ENCODE results near the gene OTOA. TPM values are rescaled to one million over a fixed set of nuclear protein-coding genes. Genes with fewer than 3 reads are reported as not detected.
A peak's percentile ranks its signal among the peaks of the same experiment; 100 is the strongest.
"Not testable (repeated sequence)": the region's sequence is repeated elsewhere in the genome, so short reads cannot be mapped to it uniquely, and the experiment has no call there.

Gene OTOA
- total RNA-seq, 4 donors from 2014 or later = 0.11 to 0.33 TPM; not detected in 2

DNA sequence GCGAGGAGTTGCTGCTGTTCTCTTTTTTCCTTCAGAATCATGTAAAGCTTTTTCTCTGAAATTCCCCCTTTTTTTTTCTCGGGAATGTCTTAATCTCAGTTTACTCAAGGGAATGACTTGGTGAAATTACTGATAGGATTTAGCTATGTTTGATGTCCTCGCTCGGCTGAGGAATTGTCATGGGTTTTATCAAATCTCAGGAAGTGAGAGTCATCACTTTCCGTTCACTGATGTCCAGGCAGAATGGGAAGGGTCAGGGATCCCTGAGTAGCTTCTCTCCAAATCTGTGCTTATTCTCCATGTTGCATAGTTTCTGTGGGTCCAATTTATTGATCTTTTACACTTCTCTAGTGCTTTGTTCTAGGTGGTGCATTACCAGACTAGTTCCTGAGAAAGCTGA lies 17.7 kb upstream of the OTOA start:
- Histone ChIP-seq H3K4me1 (peaks cover 19 to 42% (median 21%) of the 10 kb centered on the region in 4 donors), H3K27me3 (no peaks in the 10 kb centered on the region), H3K9me3 (no peaks in the 10 kb centered on the region), H3K27ac (replicated peaks in 1 of 4) (peak overlapping the region in 3 of 4 donors; percentile 25 to 56 (median 55)), H3K36me3 (no peaks in the 10 kb centered on the region), H3K4me3 (peak overlapping the region; percentile 31 to 47 (median 36))
- DNase-seq (ENCODE audit: extremely low spot score) = no peak
- intact Hi-C loops (cut with DNase I) = no loop called here
- WGBS = 60% methylated on average over 5 of the region's 5 CpGs
- TF ChIP-seq CTCF (IDR thresholded peaks at IDR 0.05) (no peak), POLR2A (IDR thresholded peaks at IDR 0.05; ENCODE audit: low read depth) (no peak), POLR2AphosphoS5 (IDR thresholded peaks at IDR 0.05) (no peak), EP300 (IDR thresholded peaks at IDR 0.05) (no peak)

GRCh38 chr16:21646721-21647561 lies 16.8 kb upstream of the OTOA start:
- Histone ChIP-seq H3K9me3 (no peaks in the 10 kb centered on the region), H3K36me3 (no peaks in the 10 kb centered on the region), H3K4me3 (no peak overlapping the region), H3K4me1 (peaks cover 19 to 39% (median 21%) of the 10 kb centered on the region in 4 donors), H3K27ac (replicated peaks in 1 of 4) (peak overlapping the region in 2 of 4 donors; percentile 25 to 55), H3K27me3 (no peaks in the 10 kb centered on the region)
- intact Hi-C loops (cut with DNase I) = no loop called here
- DNase-seq (ENCODE audit: extremely low spot score) = no peak
- no peak for TF ChIP-seq POLR2AphosphoS5 (IDR thresholded peaks at IDR 0.05)
- TF ChIP-seq POLR2A (IDR thresholded peaks at IDR 0.05; ENCODE audit: low read depth) = no peak
- no peak for TF ChIP-seq EP300 (IDR thresholded peaks at IDR 0.05)
- WGBS = 90% methylated on average over 17 of the region's 18 CpGs

GRCh38 chr16:21647562-21648164 lies 16.1 kb upstream of the OTOA start:
- intact Hi-C loops (cut with DNase I) = no loop called here
- TF ChIP-seq CTCF (IDR thresholded peaks at IDR 0.05) (no peak), EP300 (IDR thresholded peaks at IDR 0.05) (no peak), POLR2AphosphoS5 (IDR thresholded peaks at IDR 0.05) (no peak), POLR2A (IDR thresholded peaks at IDR 0.05; ENCODE audit: low read depth) (no peak)
- DNase-seq (ENCODE audit: extremely low spot score) = no peak
- H3K27me3 ChIP-seq = no peaks in the 10 kb centered on the region
- H3K9me3 ChIP-seq = no peaks in the 10 kb centered on the region
- H3K27ac ChIP-seq (replicated peaks in 1 of 4) = no peak overlapping the region
- H3K4me3 ChIP-seq = no peak overlapping the region
- H3K4me1 ChIP-seq = peaks cover 19 to 38% (median 21%) of the 10 kb centered on the region in 4 donors
- H3K36me3 ChIP-seq = no peaks in the 10 kb centered on the region
- WGBS = 84% methylated on average over 9 of the region's 9 CpGs

DNA sequence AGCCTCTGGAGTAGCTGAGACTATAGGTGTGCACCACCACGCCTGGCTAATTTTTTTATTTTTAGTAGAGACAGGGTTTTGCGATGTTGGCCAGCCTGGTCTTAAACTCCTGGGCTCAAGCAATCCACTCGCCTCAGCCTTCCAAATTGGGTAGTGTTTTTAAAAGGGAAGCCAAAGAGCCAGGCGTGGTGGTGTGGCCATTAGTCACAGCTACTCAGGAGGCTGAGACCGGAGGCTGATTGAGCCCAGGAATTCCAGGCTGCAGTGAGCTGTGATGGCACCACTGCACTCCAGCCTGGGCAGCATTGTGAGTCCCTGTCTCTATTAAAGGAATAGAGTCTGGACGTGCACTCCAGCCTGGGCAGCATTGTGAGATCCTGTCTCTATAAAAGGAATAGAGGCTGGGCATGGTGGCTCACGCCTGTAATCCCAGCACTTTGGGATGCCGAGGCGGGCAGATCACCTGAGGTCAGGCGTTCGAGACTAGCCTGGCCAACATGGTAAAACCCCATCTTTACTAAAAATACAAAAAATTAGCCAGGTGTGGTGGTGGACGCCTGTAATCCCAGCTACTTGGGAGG lies 13.9 kb upstream of the OTOA start:
- H3K9me3 ChIP-seq; intact Hi-C loops (cut with DNase I): not testable (repeated sequence)
- 93% methylated on average over 11 of the region's 12 CpGs for WGBS

DNA sequence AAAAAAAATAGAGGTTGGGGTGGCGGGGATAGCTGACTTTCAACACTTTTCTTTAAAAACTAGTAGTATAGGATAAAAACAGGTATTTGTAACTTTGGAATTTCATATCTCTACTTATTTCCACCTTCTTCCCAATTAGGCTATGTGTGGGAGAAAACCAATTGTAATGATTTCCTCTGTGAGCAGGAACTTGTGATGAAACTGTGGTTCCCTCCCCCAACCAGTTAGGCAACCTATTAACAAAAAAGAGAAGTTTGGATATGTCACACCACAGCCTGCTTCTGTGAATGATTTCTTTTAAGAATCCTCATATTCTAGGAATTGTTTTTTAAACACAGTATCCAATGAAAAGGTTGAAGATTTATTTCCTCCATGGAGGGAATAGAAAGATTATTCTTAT lies 13.2 kb upstream of the OTOA start:
- no peaks in the 10 kb centered on the region for H3K27me3 ChIP-seq
- no peak for DNase-seq (ENCODE audit: extremely low spot score)
- intact Hi-C loops (cut with DNase I) = no loop called here
- H3K4me3 ChIP-seq = no peak overlapping the region
- peaks cover 8 to 22% (median 15%) of the 10 kb centered on the region in 4 donors for H3K4me1 ChIP-seq
- H3K9me3 ChIP-seq = no peaks in the 10 kb centered on the region
- H3K27ac ChIP-seq (replicated peaks in 1 of 4) = peak overlapping the region in 1 of 4 donors; percentile 10
- WGBS = 88% methylated on average over 1 of the region's 1 CpG
- TF ChIP-seq POLR2A (IDR thresholded peaks at IDR 0.05; ENCODE audit: low read depth) (no peak), EP300 (IDR thresholded peaks at IDR 0.05) (no peak), POLR2AphosphoS5 (IDR thresholded peaks at IDR 0.05) (no peak), CTCF (IDR thresholded peaks at IDR 0.05) (no peak)
- peaks cover 0 to 8% (median 6%) of the 10 kb centered on the region in 4 donors for H3K36me3 ChIP-seq

More for the DNA sequence above, 13.9 kb upstream of the OTOA start:
- DNase-seq (ENCODE audit: extremely low spot score); H3K4me3 ChIP-seq; H3K27ac ChIP-seq (replicated peaks in 1 of 4); H3K27me3 ChIP-seq; H3K36me3 ChIP-seq: not testable (repeated sequence)
- peaks cover 12 to 28% (median 20%) of the 10 kb centered on the region in 4 donors for H3K4me1 ChIP-seq
